K562 (cell line): ENCODE data around the gene MRPL11. TPM values are rescaled to one million over a fixed set of nuclear protein-coding genes. Genes with fewer than 3 reads are reported as not detected.

Experiments used
- ATAC-seq: fragments of 200-7000 bp; cut with Tn5 transposase; 3 replicates; pipeline ENCODE4 v1.9.1; 2020; ENCODE audit warnings: moderate library complexity
- BruUV-seq: library from RNA; stranded (reverse); fragments of 400-500 nt; replicated peaks from 2 replicates; lab custom pipeline; 2021; lab: Mats Ljungman, UMichigan
- CTCF ChIA-PET: fragments of 300-600 bp; formaldehyde crosslinking; extraction: SDS; loops from one replicate; lab custom pipeline; 2021; ENCODE audit warnings: low intra/inter-chr PET ratio; lab: Yijun Ruan, JAX
- POLR2A ChIA-PET: fragments of 300-600, 350-650 bp; sonication (Branson Sonifier 250); formaldehyde crosslinking; extraction: SDS; loops from one replicate; lab custom pipeline; 2021; ENCODE audit warnings: antibody characterized with exemption, inconsistent platforms; lab: Yijun Ruan, JAX
- DNase-seq, 4 experiments: peaks; one replicate each; pipeline versions ENCODE4 v3.0.0 to v3.0.0-alpha.2; 2011 to 2018; ENCODE audit warnings: low spot score in 3 of 4, mixed read lengths in 3 of 4; ENCODE audit errors: extremely low read depth in 1 of 4
- FAIRE-seq: peaks from 2 replicates; lab custom pipeline; 2011; peaks lifted over from hg19 to GRCh38; lab: Jason Lieb, UNC
- H2AFZ ChIP-seq: 2 replicates; pipeline ENCODE4 v1.6.0; 2011; ENCODE audit warnings: low read depth, low read length, control low read depth, inconsistent platforms
- H3K27ac ChIP-seq: fragments of 200-600 bp; 3 replicates; pipeline ENCODE4 v1.8.0; 2011; ENCODE audit warnings: low read depth, mild to moderate bottlenecking, control low read depth, inconsistent platforms, low read length, moderate library complexity, mixed read lengths; ENCODE audit errors: extremely low read depth
- H3K27me3 ChIP-seq, 2 experiments: fragments of 300-600 bp in 1 of 2; 2 replicates in 1 of 2; 3 replicates in 1 of 2; pipeline versions ENCODE4 v1.6.0 to v1.8.0; 2011; ENCODE audit warnings: inconsistent platforms in 2 of 2, low read length in 2 of 2, mild to moderate bottlenecking in 1 of 2, mixed read lengths in 1 of 2, moderate library complexity in 1 of 2; ENCODE audit not compliant: control insufficient read depth in 2 of 2, insufficient read depth in 2 of 2
- H3K36me3 ChIP-seq: fragments of 300-600 bp; 3 replicates; pipeline ENCODE4 v1.8.0; 2011; ENCODE audit warnings: mild to moderate bottlenecking, low read length, inconsistent platforms; ENCODE audit not compliant: control insufficient read depth, insufficient read depth
- H3K4me1 ChIP-seq, 2 experiments: fragments of 200-600 bp in 1 of 2; replicated peaks in 1 of 2; 2 replicates in 1 of 2; 3 replicates in 1 of 2; pipeline versions ENCODE4 v1.5.1 to v1.8.0; 2011; ENCODE audit warnings: inconsistent platforms in 2 of 2, low read length in 2 of 2, mild to moderate bottlenecking in 1 of 2, mixed read lengths in 1 of 2, moderate library complexity in 1 of 2; ENCODE audit not compliant: control insufficient read depth in 2 of 2, insufficient read depth in 2 of 2
- H3K4me2 ChIP-seq: 2 replicates; pipeline ENCODE4 v1.6.1; 2011; ENCODE audit warnings: low read length, control low read depth, inconsistent platforms, mixed read lengths; ENCODE audit not compliant: insufficient read depth
- H3K4me3 ChIP-seq: fragments of 200-600 bp; sonication (generic), shearing (Covaris generic); 2 replicates; pipeline ENCODE4 v1.5.1; 2016; ENCODE audit warnings: control low read depth, inconsistent platforms
- H3K79me2 ChIP-seq: fragments of 200-600 bp; 3 replicates; pipeline ENCODE4 v1.8.0; 2011; ENCODE audit warnings: low read length, inconsistent platforms; ENCODE audit not compliant: control insufficient read depth, insufficient read depth
- H3K9ac ChIP-seq, 2 experiments: 2 replicates each; pipeline versions ENCODE4 v1.6.0 to v1.6.1; 2011; ENCODE audit warnings: low read depth in 2 of 2, low read length in 2 of 2, control low read depth in 1 of 2, inconsistent platforms in 1 of 2, mild to moderate bottlenecking in 1 of 2, mixed read lengths in 1 of 2; ENCODE audit not compliant: insufficient read depth in 1 of 2
- H3K9me1 ChIP-seq: one replicate; pipeline ENCODE4 v1.6.0; 2011; ENCODE audit warnings: inconsistent platforms, mild to moderate bottlenecking, low read length, moderate library complexity; ENCODE audit not compliant: control insufficient read depth, insufficient read depth
- H3K9me3 ChIP-seq: replicated peaks from 2 replicates; pipeline ENCODE4 v1.5.1; 2011; ENCODE audit warnings: low read depth, low read length, inconsistent platforms; ENCODE audit not compliant: control insufficient read depth, insufficient read depth
- H4K20me1 ChIP-seq: replicated peaks from 2 replicates; pipeline ENCODE4 v1.6.1; 2011; ENCODE audit warnings: low read length, inconsistent platforms, mixed read lengths; ENCODE audit not compliant: control insufficient read depth, insufficient read depth
- FOXK2 ChIP-seq, 2 experiments: fragments of 450-650 bp; IDR thresholded peaks in 1 of 2; conservative IDR thresholded peaks in 1 of 2; 2 replicates each; pipeline ENCODE4 v1.6.1; 2016; ENCODE audit warnings: low read depth in 2 of 2, mild to moderate bottlenecking in 1 of 2
- HIVEP1 ChIP-seq: fragments of 250-450 bp; sonication (Bioruptor Pico); IDR thresholded peaks from 2 replicates; pipeline ENCODE4 v1.4.0; 2020; ENCODE audit warnings: mild to moderate bottlenecking
- ILK ChIP-seq: fragments of 450-650 bp; IDR thresholded peaks from 2 replicates; pipeline ENCODE4 v1.6.1; 2016; ENCODE audit warnings: missing genetic modification characterization, low read depth, mild to moderate bottlenecking, missing compliant biosample characterization, moderate library complexity, borderline replicate concordance
- L3MBTL2 ChIP-seq: fragments of 450-650 bp; IDR thresholded peaks from 2 replicates; pipeline ENCODE4 v1.6.1; 2016; ENCODE audit warnings: mild to moderate bottlenecking, moderate library complexity
- OTX1 ChIP-seq: fragments of 450-650 bp; formaldehyde crosslinking; IDR thresholded peaks from 2 replicates; pipeline ENCODE4 v1.4.0; 2022; ENCODE audit warnings: mild to moderate bottlenecking
- POLR2G ChIP-seq: fragments of 200-400 bp; formaldehyde crosslinking; IDR thresholded peaks from 2 replicates; pipeline ENCODE4 v1.6.1; 2017; ENCODE audit warnings: low read depth, mild to moderate bottlenecking, antibody characterized with exemption, low read length, moderate library complexity
- PRMT5 ChIP-seq: sonication (generic); formaldehyde crosslinking; IDR thresholded peaks from 2 replicates; pipeline ENCODE4 v1.5.0; 2020; ENCODE audit warnings: missing genetic modification reagents
- SIN3A ChIP-seq, 2 experiments: fragments of 150-350 bp in 1 of 2; IDR thresholded peaks; 2 replicates each; pipeline ENCODE4 v1.6.1; 2011 to 2016; ENCODE audit warnings: borderline replicate concordance in 2 of 2, low read depth in 2 of 2, low read length in 2 of 2, mild to moderate bottlenecking in 2 of 2, moderate library complexity in 2 of 2; ENCODE audit not compliant: control insufficient read depth in 1 of 2
- ZBTB1 ChIP-seq: sonication (generic); formaldehyde crosslinking; IDR thresholded peaks from 2 replicates; pipeline ENCODE4 v1.8.1; 2023; ENCODE audit warnings: missing genetic modification reagents, low read depth, mild to moderate bottlenecking, borderline replicate concordance
- ZFPM2 ChIP-seq: fragments of 250-450 bp; sonication (Bioruptor Pico); IDR thresholded peaks from 2 replicates; pipeline ENCODE4 v1.5.1; 2022; ENCODE audit warnings: mild to moderate bottlenecking
- ZNF395 ChIP-seq: fragments of 200-800 bp; sonication (Bioruptor generic); IDR thresholded peaks from 2 replicates; pipeline ENCODE4 v1.6.1; 2017; ENCODE audit warnings: missing genetic modification characterization, missing compliant biosample characterization
- ZNF717 ChIP-seq: fragments of 250-450 bp; sonication (Bioruptor Pico); IDR thresholded peaks from 2 replicates; pipeline ENCODE4 v1.5.0; 2021
- WGBS: fragments of 100-300 bp; shearing (Covaris generic); methylation state at CpG from one replicate; pipeline ENCODE4 v1.1.6; 2016; ENCODE audit warnings: low coverage, mixed read lengths; ENCODE audit not compliant: insufficient coverage; ENCODE audit errors: missing lambda C conversion rate; 5-methylcytosine and 5-hydroxymethylcytosine counted together
- in situ Hi-C: fragments of 300-500 bp; cut with MboI; formaldehyde crosslinking; loops from 4 replicates; pipeline ENCODE4 v1.15.0; 2018; ENCODE audit warnings: inconsistent platforms, mixed read lengths
- intact Hi-C: fragments of 100-400 bp; cut with micrococcal nuclease; formaldehyde crosslinking; loops from 2 replicates; pipeline ENCODE4 v1.14.2; 2022
- polyA plus RNA-seq, 8 experiments: library from polyadenylated mRNA; depleted of rRNA in 4 of 8; stranded (reverse) in 5 of 8; unstranded in 3 of 8; fragments of >200 nt; fragmentation: Nextera tagmentation in 2 of 8; fragmentation: Illumina TruSeq in 1 of 8; extraction: Ambion mirVana in 2 of 8; extraction: Trizol in 1 of 8; gene quantifications; 2 replicates each; pipeline versions ENCODE4 v1.2.1 to v1.2.3, GENCODE V29; 2011 to 2014; ENCODE audit warnings: inconsistent platforms in 1 of 8, missing spikeins in 1 of 8
- total RNA-seq, 7 experiments: library from RNA; depleted of rRNA in 6 of 7; stranded (reverse); fragments of >200 nt in 6 of 7; fragmentation: Illumina TruSeq in 2 of 7; extraction: Trizol in 2 of 7; gene quantifications; 2 replicates each; pipeline versions ENCODE4 v1.2.1 to v1.2.3, GENCODE V29; 2011 to 2021; ENCODE audit warnings: low replicate concordance in 1 of 7

Gene MRPL11
- total and polyA plus RNA-seq, 9 of the 15 experiments (the other 6 are each of a cell fraction or from before 2014, with no cell fraction given), result 33.0 to 173 (median 91.9) TPM

GRCh38 chr11:66473608-66474515 is 35.2 kb upstream of the MRPL11 start:
- WGBS, result 71% methylated on average over 19 of the region's 20 CpGs
- intact Hi-C loops, result no loop called here
- Histone ChIP-seq H3K4me3 (no peak overlapping the region), H3K36me3 (peaks cover 3% of the 10 kb centered on the region; the same call in 2 of the 3 replicates), H4K20me1 (peaks cover 10% of the 10 kb centered on the region; the same call in 1 of the 2 replicates)
- no peak for DNase-seq
- TF ChIP-seq POLR2G (peak; percentile 34; the same call in 1 of the 2 replicates), OTX1 (no peak)
- TF ChIP-seq, all 486 proteins: peak for 1
- Histone ChIP-seq H3K9me3 (no peaks in the 10 kb centered on the region), H3K4me2 (no peak overlapping the region), H3K9me1 (no peaks in the 10 kb centered on the region), H3K27me3 (no peaks in the 10 kb centered on the region), H3K9ac (peak overlapping the region in 1 of 2 experiments; percentile 55; a peak in 2 of 4 replicates), H2AFZ (no peak overlapping the region), H3K27ac (no peak overlapping the region), H3K4me1 (peaks cover 0 to 12% of the 10 kb centered on the region in 2 experiments; a peak in 3 of 5 replicates), H3K79me2 (no peaks in the 10 kb centered on the region)
- ATAC-seq (no peak), FAIRE-seq (no peak)
- no TSS peak for BruUV-seq
- in situ Hi-C loops, result no loop called here
- ChIA-PET POLR2A (interaction anchor here (1.0 kb wide), 1 partner anchor 197 kb away, joined by 3 read pairs; no protein-coding TSS in a partner anchor), CTCF (no interaction called here)

GRCh38 chr11:66473167-66473566 is 34.5 kb upstream of the MRPL11 start:
- Histone ChIP-seq H3K9ac (no peak overlapping the region), H2AFZ (no peak overlapping the region), H3K27me3 (no peaks in the 10 kb centered on the region), H3K27ac (no peak overlapping the region), H4K20me1 (0 out of 2 replicates have a peak, but pooled peaks cover 3% of the 10 kb centered on the region), H3K36me3 (peaks cover 3% of the 10 kb centered on the region; the same call in 1 of the 3 replicates), H3K9me3 (no peaks in the 10 kb centered on the region), H3K79me2 (no peaks in the 10 kb centered on the region), H3K4me3 (no peak overlapping the region), H3K4me1 (peaks cover 0 to 12% of the 10 kb centered on the region in 2 experiments; a peak in 2 of 5 replicates), H3K9me1 (no peaks in the 10 kb centered on the region), H3K4me2 (no peak overlapping the region)
- in situ Hi-C loops (no loop called here), intact Hi-C loops (no loop called here)
- BruUV-seq, result no TSS peak
- 79% methylated on average over 11 of the region's 11 CpGs for WGBS
- ChIA-PET CTCF (no interaction called here), POLR2A (interaction anchor here (0.5 to 1.0 kb wide), 2 partner anchors 196 to 638 kb away, joined by 3 read pairs; no protein-coding TSS in a partner anchor)
- ATAC-seq, result no peak
- DNase-seq, result no peak
- FAIRE-seq, result no peak
- TF ChIP-seq L3MBTL2, result no peak
- TF ChIP-seq ZFPM2, result no peak
- TF ChIP-seq FOXK2 (conservative IDR thresholded peaks at IDR 0.05 in 1 of 2, IDR thresholded peaks at IDR 0.05 in 1 of 2; ENCODE audit: low read depth in 2 of 2), result no peak
- TF ChIP-seq ILK (tag), result no peak
- no peak for TF ChIP-seq SIN3A (IDR thresholded peaks at IDR 0.05; ENCODE audit: borderline replicate concordance in 2 of 2, control insufficient read depth in 1 of 2, low read depth in 2 of 2, low read length in 2 of 2)
- no peak for TF ChIP-seq ZBTB1 (CRISPR knock-in tag)
- TF ChIP-seq PRMT5 (CRISPR knock-in tag), result no peak
- no peak for TF ChIP-seq ZNF717
- TF ChIP-seq ZNF395 (CRISPR knock-in tag), result no peak
- TF ChIP-seq HIVEP1, result no peak
